Bone marrow (tissue), 2 donors: ENCODE data around the gene VOPP1.

Experiments
- DNase-seq, 2 donors: peaks; one replicate each; lab custom pipeline; 2025; lab: John Stamatoyannopoulos, UW

The VOPP1 gene

DNA sequence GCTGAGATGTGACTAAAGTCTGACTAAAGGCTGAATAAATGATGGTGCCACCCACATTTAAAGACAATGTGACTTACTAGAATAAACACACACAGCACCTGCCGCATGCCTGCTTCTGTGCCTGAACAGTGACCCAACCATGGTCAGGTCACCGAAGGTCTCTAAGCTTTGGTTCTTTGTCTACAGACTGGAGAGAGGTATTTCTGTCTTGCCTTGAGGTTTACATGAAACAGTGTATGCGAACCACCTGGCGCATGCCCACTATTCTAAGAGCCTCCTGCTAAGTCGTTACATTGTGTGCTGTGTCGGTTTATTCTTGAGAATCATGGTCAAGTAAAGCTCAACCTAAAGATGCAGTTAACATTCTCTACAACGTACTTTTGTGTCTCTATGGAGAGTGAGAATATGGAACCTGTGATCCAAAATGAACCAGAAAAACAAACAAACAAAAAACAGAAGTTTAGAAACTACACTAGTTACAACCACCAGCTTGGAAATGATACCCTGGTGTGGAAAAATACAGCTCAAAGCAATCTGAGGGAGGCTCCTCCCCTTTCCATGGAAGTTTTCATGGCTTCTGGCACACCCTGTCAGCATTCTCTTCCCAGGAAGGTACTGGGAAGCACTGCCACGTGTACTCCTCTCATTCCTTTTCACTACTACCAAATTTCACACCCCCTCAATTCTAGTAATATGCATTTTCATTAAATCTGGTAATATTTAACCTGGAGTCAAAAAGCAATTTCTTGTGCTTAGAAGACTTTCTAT lies 40.0 kb downstream of the VOPP1 start:
- DNase-seq = no peak

DNA sequence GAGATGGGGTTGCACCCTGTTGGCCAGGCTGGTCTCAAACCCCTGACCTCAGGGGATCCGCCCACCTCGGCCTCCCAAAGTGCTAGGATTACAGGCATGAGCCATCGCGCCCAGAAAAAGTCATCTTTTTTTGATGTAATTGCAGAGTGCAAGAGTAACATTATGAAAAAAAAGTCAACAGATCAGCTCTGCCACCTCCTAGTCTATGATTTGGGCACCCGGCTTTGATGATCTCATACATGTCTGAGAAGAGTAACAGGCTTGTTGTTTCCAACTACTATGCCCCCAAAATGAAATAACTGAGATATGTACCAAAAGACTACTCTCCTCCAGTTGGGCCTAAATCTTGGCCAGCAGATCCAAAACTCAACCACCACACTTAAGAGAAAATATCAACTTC lies 40.8 kb downstream of the VOPP1 start:
- no peak for DNase-seq

DNA sequence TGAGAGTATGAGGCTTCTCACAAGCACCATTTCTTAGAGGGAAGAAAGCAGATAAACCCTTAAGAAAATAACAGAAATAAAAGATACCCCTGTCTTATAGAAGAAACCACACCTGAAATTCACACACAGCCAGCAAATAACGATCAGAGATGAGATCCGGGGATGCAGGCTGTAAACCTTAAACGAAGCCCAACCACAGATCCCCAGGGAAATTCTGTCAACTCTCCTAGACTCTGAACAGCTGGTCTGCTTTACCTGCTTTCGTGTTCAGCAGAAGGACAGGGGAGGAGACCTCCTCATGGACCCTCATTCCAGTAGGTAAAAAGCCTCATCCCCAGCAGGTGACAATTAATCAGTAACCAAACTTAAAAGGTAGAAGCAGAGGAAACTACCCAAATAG lies 45.0 kb downstream of the VOPP1 start:
- DNase-seq = no peak

DNA sequence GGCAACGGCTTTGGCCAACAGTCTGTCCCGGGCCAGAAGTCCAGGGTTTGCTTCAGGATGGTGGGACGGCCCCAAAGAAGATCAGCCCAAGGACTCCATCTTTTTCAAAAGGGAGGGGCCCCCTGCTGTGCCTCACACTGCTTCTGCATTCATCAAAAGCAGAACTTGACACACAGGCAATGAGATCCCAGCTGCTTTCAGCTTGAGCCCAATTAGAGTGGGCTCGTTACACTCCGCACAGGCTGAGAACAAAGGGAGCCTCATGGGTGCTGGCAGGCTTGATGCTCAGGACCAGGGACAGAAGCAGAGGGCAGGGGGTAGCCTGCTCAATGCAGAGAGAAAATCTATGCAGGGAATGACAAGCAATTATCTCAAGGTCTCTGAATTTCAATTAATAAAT lies 45.5 kb downstream of the VOPP1 start:
- DNase-seq = no peak

DNA sequence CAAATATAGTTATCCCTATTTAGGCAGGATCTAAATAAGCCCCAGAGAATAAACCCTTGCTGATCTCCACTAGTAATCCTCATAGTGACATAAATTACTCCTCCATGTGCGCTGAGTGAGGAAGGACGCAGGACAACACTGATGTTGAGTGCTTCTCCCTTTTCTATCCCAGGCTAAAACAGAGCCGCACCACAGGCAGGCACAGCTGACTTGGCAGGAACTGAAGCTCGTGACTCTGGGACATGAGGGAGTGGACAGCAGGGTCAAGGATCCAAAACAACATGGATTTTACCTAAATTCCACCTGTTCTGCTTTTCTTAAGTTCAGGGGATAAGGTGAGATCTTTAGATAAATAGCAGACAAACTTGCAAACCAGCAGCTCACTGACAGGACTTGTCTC lies 46.0 kb downstream of the VOPP1 start:
- DNase-seq = no peak

DNA sequence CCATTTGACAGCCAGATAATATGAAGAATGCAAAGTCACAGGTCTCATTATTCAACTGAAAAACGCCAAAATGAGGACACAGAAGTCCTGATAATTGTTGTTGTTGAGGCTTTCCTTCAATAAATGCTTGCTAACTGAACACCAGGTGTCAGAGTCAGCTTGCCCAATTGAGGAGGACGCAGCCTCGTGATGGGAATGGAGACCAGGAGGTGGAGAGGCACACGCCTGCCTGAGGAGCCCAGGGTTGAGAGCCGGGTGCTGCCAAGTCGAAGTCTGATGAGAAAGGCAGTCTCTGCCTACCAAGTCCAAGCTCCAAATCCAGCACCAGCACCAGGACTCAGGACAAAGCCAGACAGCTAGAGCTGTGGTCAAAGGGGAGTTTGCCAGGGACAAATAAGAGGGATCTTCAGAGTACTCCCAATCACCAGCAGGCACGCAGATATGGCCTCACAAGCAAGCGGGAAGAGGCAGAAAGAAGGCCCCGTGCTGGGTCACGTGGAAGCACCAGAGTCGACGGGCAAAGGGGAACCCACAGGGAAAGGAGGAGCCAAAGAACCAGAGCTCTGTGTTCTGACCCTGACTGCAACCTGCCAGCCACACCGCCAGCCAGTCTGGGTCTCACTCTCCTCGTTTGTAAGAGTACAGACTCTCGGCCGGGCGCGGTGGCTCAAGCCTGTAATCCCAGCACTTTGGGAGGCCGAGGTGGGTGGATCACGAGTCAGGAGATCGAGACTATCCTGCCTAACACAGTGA lies 47.6 kb downstream of the VOPP1 start:
- DNase-seq = no peak

DNA sequence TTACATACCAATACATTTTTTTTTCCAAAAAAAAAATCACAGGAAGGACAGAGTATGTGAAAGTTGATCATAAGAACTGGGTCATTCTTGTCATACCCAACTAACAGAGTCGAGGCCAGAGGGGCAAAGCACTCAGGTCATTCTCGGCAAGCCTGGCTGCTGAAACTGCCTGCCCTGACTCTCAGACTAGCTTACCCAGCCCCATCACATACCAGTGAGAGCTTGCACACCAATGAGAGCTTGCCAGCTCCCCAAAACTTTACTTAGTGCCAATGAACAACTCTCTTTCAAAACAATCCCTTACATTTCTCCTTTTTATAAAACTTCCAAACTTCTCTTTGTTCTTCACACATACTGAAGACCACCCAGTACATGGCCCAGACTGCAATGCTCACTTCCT lies 48.9 kb downstream of the VOPP1 start:
- no peak for DNase-seq

DNA sequence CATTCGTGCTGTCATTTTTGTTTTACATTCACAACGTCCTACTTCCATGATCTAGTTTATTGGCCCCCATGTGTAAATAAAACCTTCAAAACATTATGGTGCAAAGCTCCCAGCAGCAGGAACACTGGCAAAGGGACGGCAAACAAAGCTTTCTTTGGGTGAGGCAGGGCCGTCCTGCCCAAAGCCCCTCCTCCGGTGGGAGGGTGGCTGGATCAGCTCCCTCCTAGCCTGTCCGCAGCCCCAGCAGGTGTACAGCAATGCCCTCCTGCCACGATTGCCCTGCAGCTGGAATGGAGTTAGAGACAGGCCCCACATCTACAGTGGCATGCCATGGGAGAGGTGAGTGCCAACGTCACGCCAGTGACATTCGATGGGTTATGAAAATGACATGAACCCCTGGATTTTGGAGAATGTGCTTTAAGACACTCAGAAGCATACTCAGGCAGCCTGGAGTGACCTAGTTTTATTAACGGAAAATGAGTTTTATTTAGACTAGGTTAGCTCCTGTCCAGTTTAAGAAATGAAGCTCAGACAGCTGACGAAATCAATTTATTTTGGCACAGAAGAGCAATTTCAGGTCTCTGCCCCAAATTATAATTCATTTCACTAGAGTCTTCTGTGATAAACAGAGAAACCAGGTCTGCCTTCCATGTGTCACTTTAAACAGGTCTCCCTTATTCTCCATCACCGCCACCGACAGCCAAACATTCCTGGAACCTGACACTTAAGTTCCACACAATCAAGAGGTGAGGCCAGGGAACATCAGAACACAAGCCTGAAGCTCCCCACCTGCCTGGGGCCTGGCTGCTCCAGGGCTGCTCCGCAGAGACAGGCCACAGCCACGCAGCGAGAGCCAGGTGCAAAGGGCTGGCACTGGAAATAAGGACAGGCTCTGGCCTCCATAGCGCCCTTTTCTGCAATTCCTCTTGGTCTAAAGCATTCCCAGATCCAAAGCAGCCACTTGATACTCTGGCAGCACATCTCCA lies 50.1 kb downstream of the VOPP1 start:
- no peak for DNase-seq

DNA sequence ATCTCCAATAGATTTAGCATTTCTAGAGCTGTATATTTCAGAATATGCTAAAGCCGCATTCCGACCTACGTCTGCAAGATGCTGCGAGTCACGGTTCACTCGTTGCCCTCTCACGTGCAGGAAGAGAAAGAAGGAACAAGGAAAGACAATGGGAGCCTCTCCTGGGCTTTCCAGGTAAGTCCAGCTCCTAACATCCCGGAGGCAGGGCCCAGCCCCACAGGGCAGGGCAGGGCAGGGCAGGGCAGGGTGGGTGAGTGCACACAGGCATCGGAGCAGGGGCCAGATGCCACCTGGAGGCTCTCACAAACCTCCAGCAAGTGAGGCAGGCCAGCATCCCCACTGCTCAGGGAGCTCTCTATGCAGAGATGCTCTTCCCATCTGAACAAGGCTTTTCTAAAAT lies 50.8 kb downstream of the VOPP1 start:
- DNase-seq = no peak

DNA sequence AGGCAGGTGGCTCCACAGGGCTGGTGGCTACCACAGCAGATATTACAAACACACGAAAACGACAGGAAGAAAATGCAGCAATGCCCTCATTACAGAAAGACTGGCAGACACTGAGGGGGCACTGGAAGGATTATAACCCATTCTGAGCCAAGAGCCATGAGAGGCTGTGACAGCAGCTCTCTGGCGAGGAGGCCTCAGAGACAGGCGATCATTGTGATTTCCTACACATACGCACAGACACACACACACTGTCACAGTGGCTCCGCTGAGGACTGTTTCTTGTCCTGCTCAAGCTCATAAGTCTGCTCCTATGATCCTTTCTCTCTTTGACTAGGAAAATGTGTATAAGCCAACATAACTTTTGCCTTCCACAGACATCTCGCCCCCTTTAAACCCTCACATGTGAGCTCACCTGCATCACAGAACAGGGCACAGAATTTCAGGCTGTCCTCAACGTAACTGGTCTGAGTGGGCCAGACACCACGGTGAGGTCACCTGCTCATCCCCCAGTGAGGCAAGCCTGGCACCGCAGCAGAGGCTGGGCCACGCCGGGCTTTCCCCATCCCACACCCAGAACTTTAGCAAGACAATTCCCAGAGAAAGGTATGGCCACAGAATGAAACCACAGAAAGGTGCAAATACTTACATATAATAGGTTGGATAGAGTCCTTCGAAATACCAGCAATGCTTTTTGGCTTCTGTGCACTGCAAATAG lies 51.7 kb downstream of the VOPP1 start:
- DNase-seq = no peak

DNA sequence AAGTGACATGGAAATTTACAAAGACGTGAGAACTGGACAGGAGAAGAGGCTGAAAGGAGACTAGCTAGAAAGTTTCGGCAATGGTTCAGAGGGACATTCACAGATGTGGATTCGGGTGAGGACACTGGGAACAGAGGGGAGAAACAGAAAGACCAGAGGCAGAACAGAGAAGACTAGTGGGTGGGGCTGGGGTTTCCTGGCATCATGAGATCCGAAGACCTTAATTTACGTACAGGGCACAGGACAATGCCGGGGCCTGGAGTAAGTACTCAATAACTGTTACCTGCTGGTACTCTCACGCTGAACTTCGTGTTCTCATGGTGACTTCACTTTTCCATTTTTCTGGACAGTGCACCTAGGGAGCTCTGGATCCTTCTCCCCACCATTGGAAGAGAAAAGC lies 53.5 kb downstream of the VOPP1 start:
- DNase-seq = no peak

DNA sequence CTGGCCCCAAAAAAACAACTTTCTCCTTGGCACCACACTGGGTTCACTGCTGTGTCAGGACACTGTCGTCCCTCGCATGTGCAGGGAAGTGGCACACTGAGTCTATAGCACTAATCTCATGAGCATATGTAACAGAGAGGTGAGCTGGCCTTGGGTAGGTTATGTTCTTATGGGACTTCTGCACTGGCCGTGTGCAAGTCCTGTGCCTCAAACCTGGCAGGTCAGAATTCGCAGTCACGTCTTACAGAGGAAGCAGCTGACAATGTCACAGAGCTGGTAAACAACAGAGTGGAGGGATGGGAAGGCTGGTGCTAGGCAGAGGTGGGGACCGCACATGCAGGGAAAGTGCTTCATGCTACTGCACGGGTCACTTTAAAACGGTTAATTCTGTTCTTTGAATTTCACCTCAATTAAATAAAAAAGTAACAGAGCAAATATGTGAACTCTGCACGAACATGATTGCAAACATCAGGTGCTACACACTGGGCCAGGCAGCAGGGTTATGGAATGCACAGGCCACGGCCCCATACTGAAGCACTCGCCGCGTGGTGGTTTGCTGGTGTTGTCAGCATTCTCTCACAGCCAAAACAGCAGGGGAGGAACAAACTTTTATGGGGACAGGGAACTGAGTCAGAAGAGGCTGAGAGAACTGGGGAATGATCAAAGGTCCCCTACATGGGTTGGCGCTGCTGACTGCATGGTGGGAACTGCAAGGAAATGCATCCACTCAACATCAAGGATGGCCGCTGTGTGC lies 54.2 kb downstream of the VOPP1 start:
- DNase-seq = no peak

DNA sequence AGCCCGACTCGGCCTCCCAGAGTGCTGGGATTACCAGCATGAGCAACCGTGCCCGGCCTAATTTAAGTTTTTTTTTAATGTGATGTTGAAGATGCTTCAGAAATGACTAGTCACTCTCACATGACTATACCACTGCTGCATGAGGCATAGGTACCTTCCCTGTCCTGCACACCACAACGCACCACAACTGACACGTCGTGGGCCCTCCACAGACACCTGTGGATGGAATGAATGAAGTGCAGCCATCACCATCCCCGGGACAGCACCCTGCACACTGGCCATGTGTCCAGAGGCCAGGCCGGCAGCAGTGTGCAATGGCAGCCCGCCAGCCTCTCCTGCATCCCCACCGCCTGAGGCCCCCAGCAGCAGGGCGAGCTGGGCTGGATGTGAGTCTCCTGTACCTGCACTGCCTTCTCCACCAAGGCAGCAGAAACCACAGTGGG lies 55.1 kb downstream of the VOPP1 start:
- no peak for DNase-seq

DNA sequence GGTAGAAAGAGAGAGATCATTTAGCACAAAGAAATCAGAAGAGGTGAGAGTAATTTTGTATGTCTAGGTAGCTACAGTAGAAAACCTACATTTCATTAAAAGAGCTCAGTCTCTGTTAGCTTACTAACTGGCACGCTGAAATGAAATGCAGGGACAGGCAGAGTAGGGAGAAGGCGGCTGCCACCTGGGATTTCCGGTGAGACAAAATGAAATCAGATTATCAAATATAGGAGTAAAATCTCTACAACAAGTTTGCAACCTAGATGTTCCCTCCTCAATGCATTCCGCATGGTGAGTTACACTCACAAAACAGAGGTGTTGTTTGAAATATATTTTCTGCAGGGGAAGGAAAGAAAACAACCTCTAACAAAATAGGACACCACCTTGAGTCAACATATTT lies 55.9 kb downstream of the VOPP1 start:
- no peak for DNase-seq

DNA sequence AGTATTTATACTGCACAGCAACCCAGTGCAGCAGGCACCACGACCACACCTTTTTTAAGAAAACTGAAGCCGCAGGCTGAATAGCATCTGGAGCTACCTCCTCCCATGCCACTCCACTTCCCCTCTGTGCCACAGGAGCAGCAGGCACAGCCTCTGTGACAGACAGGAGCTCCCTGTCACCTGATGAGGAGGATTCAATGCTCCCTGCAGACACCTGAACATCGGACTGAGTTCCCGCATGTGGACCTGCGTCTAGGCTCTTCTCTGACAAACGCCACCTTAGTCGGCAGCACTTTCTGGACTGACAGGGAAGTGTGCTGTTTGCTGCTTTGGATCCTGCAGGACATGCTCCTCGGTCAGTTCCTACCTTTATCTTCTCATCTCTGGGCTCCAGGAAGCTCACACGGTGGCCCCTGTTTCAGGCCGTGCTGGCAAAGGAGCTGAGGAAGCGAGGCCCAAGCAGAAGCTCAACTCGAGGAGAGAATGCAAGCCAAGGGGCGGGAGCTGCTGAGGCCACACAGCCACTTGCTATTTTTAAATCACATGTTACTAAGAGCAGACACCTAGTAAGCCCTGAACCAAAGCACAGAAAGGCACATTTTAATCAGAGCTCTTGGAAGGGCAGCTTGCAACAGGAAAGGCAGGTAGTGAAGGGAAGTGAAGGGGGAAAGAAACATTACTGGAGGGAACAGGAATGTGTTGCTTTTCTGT lies 56.6 kb downstream of the VOPP1 start:
- no peak for DNase-seq

DNA sequence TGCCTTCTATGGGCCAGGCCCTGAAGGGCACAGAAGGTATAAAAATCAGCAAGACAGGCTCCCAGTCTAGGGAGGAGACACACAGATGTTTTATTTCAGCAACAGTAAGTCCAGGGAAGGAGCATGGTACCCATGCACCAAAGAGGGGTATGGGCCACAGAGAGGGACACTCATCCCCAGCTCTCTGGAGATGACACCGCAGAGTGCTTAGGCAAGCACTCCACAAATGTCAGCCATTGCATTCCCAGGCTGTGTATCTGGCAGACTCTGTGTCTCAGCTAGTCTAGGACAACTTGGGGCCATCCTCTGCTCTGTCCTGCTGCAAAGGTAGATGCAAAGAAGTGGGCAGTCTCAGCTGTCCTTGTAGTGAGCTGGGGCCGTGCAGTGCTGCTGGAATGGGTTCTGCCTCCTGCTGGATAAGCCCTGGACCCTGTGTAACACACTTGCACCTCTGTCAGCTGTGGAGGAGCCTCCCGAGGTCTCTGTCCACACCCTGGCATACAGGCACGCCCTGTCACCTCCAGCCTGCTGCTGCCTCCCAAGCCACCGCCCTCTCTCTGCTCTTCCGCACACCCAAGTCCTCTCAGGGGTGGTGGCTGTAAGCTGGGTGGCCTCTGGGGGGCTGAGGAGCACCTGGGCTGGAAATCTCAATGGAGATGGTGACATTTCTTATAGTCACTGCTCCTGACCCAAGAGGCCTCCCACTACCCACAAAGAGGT lies 57.6 kb downstream of the VOPP1 start:
- DNase-seq = no peak

DNA sequence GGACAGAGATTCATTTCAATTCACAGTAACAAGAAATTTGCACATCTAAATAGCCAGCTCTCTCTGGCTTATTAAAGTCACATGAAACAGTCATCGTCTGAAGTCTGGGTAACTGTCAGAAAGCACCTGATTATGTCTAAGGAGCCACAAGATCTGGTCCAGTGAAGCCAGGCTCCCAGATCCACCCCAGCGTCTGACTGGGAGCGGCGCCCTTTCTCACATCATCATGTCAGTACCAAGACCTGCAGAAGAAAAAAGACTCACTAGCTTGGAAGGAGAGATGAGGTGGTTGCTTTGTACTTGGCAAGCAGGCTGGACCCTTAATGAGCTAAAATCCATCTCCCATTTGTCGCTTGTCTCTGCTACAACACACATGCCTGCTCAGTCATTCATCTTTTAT lies 58.4 kb downstream of the VOPP1 start:
- DNase-seq = no peak

DNA sequence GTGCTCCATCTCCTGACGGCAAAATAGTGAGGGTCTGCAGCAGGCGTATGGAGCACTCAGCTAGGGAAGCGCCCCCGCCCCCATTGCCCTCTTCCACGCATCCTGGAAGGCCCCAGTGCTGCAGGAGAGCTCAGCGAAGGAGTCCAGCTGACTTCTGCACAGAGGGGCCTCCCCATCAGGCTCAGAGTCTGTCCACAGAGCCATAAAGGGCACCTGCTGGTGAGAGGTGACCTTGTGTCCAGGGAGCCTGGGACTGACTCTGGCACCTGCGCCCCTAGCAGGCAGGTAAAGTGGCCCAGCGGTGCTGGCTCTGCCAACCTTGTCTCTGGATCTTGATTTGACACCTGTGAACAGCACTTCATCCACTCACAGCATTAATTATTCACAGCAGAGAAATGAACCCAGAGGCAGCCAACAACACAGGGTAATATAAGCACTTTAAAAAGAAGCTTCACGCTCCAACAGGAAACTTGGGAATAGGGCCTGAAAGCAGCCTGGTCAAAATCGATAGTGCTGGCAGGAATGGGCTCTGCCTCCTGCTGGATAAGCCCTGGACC lies 59.6 kb downstream of the VOPP1 start:
- DNase-seq = no peak

DNA sequence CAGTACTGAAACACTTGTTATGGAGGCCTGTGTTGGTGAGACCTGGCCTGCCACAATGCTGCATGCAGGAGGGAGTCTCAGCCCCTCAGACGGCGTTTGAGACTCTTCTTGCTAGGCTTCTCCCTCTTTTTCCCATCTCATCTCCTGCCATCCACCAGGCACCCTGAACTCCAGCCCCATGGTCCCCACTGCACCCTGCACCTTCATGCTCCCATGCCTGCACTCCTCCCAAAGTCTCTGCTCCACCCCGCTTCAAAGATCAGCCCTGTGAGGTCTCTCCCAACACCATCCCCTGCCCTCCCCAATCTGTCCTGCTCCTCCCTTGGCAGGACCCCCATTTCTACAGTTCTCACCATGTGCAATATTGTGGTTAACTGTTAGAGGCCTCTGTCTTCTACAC lies 61.7 kb downstream of the VOPP1 start:
- DNase-seq = no peak
